Head of caudate nucleus (tissue), 42 donors: ENCODE results near the gene ATP5MC3.
"Not testable (repeated sequence)": the region's sequence is repeated elsewhere in the genome, so short reads cannot be mapped to it uniquely, and the experiment has no call there.

ENCODE experiments used
- DNase-seq, 42 donors: peaks; one replicate each; pipeline versions ENCODE4 v3.0.0 to v3.0.0-alpha.2; 2020 to 2021; ENCODE audit warnings: mixed read lengths in 7 of 42
- intact Hi-C: fragments of 100-400 bp; cut with DNase I; formaldehyde crosslinking; loops from one replicate; pipeline ENCODE4 v1.15.0; 2022

Gene ATP5MC3

DNA sequence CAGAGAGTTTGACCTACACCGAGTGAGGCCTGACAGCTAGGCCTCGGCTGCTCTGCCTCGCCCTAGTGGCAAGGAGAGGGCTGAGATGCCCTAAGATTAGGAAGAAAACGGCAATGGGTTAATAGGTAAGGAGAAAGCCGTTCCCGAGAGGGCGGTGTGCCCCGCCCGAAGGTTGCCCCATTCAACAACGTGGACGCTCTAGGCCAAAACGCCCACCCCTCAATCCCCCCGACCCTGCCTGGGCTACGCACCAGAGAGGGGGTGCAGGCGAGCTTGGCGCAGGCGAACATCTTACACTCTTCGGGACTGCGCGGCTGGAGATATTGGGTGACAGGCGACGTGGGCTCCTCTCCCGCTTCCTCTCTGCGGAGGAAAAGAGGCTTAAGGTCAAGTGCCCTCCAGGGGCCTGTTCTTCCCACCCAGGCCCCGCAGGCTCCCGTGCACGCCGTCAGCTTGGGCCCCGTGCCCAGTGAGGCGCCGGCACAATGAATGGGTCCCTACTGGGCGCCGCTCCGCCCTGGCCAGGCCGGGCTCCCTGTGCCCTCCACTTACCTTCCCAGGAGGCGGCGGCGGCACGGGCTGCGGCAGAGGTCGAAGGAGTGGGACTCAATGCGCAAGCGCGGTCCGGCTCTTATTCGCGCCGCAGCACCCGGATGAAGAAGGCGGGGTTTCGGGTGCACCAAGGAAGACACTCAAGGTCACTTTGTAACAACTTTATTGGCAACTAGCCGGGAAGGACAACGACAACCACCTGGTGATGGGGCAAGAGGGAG, at the start of gene ATP5MC3:
Gene ATP5MC3, minus strand, starts transcription at position 607 of the 773 bp plus-strand sequence. Its CDS starts 317 bp downstream, at position 290.
- peak; percentile 84 to 97 (median 94) for DNase-seq
- intact Hi-C loops: no loop called here

DNA sequence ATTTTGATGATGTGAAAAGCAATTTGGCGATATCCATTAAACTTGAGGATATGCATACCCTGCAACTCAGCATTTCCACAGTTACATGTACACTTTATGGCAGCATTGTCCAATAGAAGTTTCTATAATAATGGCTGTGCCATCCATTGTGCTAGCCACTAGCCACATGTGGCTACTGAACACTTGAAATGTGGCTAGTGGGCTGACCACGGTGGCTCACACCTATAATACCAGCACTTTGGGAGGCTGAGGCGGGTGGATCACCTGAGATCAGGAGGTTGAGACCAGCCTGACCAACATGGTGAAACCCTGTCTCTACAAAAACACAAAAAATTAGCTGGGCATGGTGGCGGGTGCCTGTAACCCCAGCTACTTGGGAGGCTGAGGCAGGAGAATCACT, 47.1 kb upstream of the ATP5MC3 start:
- intact Hi-C loops, DNase-seq: not testable (repeated sequence)

DNA sequence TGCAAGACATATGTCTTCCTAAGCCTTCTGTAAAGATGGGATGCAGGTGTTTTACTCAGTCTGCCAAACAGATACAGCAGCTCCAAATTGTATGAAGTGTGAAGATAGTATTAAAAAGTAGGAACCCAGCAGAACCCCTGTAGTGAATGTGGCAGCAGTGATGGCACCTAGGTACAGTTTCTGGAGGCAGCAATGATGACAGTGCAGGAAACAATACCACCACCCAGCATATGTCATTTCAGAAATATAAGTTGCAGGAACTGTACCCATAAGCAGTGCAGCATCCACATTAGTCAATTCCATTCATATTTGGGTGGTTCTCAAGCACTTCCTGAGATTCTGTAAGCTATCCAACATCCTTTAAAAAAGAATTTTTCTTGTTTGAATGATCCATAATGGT, 46.7 kb upstream of the ATP5MC3 start:
- DNase-seq: no peak
- intact Hi-C loops: no loop called here

DNA sequence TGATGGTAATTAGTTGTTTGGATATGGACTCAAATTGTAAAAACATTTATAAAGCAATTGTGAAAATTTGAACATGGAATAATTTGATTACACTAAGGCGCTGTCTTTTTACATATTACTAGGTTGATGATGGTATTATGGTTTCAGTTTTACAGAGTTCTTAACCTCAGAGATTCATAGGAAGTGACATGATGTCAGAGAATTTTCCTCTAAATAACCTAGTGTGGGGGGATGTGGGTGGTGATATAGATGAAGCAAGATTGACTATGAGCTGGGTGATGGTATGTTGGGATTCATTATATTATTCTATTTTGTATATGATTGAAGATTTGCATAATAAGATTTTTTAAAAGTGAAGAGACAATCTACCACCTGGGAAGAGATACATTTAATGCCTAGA, 45.9 kb upstream of the ATP5MC3 start:
- intact Hi-C loops: no loop called here
- no peak for DNase-seq

DNA sequence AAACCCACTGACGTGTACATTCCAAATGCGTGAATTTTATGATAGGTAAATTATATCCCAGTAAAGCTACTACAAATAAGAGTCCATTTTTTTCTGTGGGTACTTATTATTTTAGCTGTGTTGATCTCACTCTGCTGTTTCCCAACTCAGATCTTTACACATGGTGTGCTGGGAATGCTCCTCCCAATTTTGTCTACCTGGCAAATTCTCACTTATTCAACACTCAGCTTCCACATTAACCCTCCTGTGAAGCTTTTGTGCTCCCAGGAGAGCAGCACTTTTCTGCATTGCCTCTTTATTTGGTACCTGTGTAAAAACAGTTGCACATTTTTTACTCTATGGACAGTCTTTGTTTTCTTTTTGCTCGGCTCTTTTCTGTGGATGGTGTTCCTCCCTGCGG, 38.6 kb upstream of the ATP5MC3 start:
- intact Hi-C loops: no loop called here

DNA sequence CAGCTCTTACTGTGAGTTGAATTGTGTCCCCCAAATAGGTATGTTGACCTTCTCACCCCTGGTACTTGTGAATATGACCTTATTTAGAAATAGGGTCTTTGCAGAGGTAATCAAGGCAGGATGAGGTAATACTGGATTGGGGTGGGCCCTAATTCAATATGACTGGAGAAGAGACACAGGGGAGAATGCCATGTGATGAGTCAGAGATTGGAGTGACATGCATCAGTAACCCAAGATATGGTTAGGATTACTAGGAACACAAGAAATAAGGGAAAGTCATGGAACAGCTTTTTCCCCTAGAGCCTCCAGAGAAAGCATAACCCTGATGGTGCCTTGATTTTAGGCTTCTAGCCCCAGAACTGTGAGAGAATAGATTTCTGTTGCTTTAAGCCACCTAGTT, 37.0 kb upstream of the ATP5MC3 start:
- intact Hi-C loops: no loop called here
- DNase-seq: no peak

More for the DNA sequence above, 38.6 kb upstream of the ATP5MC3 start:
- no peak for DNase-seq

DNA sequence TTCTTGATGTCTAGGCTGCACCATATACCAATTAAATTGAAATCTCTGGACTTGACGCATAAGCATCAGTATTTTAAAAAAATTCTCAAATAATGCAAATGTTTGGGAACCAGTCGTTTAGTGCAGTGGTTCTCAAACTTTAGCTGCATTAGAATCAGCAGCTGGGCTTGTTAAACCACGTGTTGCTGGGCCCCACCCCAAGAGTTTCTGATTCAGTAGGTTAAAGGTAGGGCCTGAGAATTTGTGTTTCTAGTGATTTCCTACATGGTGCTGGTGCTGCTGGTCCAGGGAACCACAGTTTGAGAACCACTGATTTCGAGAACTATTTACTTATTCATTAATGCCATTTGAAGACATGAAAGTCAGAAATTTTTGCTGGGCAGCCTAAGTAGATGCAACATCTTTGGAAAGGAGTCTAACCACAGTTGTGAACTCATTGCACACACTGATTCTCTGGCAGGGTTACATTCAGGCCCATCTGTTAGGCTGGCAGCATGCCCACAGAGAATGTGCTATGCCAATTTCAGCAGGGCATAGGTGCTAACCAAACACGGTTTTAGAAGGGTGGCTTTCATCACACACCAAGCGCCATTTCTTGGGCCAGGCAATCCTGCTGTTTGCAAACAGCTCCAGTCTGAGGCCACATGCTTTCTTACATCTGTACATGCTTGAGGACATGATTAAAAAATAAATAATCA, 26.4 kb upstream of the ATP5MC3 start:
- intact Hi-C loops: no loop called here
- DNase-seq: peak in 21 of 42 donors; percentile 1 to 47 (median 17)

DNA sequence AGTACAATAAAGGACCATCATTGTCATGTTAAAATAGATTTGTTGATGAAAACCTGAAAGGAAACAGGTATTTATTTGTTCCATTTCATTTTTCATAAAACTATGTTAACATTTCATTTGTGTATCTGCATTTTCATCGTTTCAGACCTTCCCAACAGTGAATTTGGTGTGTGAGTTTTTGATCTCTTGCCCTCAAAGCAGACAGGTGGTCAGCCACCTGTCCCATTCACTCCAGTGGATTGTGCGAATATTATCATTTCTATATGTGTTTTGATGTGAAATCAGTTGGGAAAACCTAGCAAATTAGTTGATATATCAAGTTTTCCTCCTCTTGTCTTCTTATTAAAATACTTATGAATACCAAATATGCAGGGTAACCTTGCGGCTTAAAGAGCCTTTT, 25.4 kb upstream of the ATP5MC3 start:
- no peak for DNase-seq
- intact Hi-C loops: no loop called here

DNA sequence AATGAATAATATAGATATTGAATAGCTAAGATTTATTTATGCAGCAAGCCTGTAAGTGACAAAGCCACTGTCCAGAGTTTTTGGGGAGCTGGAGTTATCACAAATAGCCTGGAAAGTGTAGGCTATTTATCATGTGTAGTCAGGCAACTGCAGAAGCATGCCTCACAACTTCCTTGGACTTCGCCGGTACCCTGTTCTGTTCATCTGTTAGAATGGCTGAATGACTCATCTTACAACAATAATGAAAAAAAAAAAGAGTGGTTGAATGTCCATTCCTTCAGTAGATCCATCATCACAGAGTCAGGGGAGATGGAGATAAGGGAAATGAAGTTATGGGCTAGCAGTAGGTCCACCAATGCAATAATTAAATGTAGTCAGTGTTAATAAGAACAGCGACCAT, 24.0 kb upstream of the ATP5MC3 start:
- no peak for DNase-seq
- intact Hi-C loops: no loop called here

DNA sequence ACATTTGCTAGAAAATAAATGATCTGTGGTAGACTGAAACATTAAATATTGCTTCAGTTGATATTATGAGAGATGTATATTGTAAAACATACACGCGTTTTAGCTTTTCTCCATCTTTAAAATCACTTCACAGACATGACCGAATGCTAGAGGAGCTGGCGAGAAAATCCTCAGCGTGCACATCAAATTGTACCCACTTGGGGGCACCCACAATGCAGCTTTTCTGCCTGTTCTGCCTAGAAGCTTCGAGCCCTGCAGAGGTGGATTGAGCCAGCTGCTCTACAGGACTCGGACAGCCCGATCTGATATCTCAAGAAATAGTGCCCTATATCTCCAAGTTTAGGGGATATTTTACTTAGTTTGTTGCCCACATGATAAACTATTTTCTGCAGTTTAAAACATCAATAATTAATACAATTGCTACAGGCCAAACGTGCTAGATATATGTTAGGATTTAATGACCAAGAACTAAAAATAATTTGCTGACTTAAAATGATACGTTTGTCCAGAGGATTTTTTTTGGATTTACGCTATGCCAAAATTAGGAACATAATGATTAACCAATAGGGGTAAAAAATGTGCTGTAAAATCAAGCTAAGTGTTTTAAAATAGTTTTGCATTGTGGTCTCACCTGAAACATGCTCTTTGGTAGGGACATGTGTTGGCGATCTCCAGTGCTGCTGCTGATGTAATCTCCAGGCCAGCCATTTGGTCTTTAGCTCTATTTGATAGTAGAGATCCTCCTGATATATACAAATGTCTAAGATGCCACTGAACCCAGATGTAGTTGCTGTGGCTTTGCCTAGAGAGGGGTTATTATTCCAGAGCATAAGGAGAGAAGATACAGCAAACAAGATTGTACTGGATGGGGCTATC, 22.3 kb upstream of the ATP5MC3 start:
- peak; percentile 6 to 82 (median 54) for DNase-seq
- intact Hi-C loops: no loop called here

DNA sequence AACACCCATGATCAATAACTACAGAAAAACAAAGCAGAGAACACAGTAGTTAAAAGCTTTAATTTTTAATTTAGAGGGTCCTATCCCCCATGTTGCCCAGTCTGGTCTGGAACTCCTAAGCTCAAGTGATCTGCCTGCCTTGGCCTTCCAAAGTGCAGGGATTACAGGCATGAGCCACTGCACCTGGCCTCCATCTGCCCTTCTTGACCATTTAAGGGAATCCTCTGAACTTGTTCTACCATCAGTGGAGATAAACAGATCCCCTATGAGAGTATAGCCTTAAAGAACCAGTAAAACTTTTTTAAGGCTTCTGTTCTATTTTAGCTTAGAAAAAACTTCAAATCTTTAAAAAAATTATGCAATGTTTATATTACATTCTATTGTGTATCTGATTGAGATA, 13.5 kb upstream of the ATP5MC3 start:
- no peak for DNase-seq

DNA sequence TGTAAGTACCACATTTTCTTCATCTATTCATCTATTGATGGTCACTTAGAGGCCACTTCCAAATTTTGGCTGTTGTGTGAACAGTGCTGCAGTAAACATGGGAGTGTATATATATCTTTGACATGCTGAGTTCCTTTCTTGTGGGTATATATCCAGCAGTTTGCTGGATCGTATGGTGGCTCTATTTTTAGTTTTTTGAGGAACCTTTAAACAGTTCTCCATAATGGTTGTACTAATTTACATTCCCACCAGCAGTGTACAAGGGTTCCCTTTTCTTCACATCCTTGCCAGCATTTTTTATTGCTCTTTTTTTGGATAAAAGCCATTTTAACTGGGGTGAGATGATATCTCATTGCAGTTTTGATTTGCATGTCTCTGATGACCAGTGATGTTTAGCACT, 7.3 kb upstream of the ATP5MC3 start:
- intact Hi-C loops: no loop called here

More for the DNA sequence above, 13.5 kb upstream of the ATP5MC3 start:
- intact Hi-C loops: no loop called here

DNA sequence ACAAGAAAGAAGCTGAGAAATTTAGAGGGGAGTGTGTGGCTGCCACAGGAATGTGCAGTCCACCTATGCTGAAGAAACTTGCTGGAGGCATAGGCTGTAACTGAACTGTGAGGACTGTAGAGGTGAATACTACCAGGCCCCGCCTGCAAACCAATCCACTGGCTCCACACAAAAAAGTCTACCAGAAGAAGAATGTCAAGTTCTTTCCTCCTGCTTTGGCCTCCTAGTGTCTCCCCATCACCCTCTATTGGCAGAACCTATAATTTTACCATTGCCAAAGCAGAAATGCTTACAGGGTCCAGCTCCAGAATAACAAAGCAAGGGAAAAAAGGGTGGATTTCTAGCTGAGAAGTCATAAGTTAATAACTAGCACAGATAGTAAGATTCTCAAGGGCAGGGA, 5.9 kb upstream of the ATP5MC3 start:
- no peak for DNase-seq
- intact Hi-C loops: no loop called here

More for the DNA sequence above, 7.3 kb upstream of the ATP5MC3 start:
- DNase-seq: no peak

DNA sequence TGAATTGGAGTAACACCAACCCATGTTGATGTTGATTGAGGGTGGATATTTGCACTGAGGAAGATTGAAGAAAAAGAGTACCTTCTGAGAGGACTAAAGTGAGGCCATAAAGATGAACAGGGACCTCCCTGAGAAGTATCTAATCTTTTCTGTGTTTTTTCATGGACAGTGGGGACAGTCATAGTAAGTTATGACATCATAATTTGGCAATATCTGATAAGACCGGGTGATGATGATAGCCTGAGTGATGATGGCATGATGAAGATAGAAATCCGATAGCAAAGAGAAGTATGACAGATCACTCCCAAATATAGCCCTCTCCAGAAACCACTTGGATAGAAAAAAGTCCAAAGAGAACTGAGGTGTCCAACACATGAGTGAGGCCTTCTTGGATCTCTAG, 2.2 kb upstream of the ATP5MC3 start:
- DNase-seq: no peak
- intact Hi-C loops: no loop called here

DNA sequence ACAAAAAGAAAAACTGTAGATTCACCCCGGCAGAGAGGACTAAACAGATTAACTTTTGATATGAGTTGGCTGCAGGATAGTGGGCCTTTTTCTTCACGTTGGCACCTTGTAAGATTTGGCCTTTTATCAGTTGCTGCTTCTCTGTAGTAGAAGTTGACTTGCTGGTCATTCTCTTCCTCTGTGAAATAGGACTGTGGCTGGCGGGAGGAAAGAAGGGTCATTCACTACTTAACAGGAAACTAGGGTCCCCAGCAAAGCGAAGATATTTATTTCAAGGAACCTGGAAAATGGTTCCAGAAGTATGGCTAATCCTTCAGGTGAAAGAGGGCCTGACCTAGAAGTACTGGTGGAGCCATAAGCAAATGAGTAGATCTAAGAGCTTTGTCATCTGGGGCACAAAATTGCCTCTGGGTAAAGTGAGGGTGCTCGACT, 383 bp upstream of the ATP5MC3 start:
- intact Hi-C loops: no loop called here

DNA sequence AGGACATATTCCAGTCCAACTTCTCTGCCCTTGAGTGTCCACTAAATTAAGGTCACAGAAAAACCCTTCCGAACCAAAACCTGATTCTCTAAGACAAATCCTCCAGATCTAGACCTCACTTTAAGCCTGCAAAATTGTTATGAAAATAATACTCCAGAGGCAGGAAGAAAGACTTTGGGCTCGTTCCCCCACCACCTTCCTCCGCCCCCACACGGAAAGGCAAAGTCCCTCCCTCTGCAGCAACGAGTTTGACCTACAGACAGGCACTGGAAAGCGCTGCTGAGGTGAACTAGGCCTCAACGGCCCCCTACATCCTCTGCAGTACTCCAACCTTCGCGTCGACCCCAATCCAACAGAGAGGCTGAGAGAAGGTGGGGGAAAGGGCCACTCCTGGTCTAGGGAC, 808 bp downstream of the ATP5MC3 start:
- intact Hi-C loops: no loop called here
- DNase-seq: peak in 32 of 42 donors; percentile 4 to 71 (median 37)

More for the DNA sequence above, 383 bp upstream of the ATP5MC3 start:
- DNase-seq: no peak

DNA sequence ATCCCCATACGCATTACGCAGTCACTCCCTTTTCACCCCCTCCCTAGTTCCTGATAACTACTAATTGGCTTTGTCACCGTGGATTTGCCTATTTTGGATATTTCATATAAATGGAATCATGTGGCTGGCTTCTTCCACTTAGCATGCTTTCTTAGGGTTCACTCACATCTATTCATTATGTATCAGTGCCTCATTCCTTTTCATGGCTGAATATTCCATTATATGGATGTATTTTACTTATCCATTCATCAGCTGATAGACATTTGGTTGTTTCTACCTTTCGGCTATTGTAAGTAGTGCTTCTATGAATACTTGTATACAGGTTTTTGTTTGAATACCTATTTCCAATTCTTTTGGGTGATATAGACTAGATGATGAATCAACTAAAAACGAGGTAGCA, 4.9 kb downstream of the ATP5MC3 start:
- DNase-seq: no peak
- intact Hi-C loops: no loop called here

DNA sequence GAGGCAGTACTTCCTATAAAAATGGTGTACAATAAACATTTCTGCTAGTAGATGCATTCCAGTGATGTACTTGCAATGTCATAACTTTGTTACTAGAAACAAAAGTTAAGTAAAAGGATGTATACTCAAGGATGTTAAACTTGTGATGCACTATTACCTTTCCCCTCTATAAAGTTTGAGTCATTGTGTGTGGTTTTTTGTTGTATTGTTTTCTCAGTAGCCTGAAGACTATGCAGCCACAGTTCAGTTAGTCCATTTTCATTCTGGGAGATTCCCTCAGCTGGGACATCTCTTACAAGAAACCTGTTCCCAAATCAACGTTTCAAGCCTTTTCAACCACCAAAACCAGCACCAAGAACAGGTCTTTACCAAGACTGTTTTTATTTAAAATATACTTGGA, 5.6 kb downstream of the ATP5MC3 start:
- no peak for DNase-seq
- intact Hi-C loops: no loop called here

DNA sequence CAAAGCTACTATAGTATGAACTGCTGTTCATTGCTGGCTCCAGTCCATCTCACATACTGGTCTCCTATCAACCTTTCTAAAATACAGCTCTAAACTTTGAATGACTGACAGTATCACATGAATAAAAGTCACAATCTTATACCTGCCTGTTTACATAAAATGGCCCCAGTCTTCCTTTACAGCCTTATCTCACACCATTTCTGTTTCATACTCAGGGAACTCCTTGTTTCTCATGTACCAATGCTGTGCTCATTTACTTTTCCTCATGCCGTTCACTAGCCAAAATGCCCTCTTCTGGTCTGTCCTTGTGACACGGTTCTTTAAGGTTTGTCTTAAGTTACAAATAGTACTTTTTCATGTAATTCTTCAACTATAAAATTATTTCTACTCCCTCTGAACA, 6.2 kb downstream of the ATP5MC3 start:
- intact Hi-C loops: no loop called here
- no peak for DNase-seq
